Measurements from ENCODE around the gene KAZN. TPM values are rescaled to one million over a fixed set of nuclear protein-coding genes. Genes with fewer than 3 reads are reported as not detected.

KAZN gene
- total RNA-seq, 1 experiment from 2014 or later = 7.7 TPM

DNA sequence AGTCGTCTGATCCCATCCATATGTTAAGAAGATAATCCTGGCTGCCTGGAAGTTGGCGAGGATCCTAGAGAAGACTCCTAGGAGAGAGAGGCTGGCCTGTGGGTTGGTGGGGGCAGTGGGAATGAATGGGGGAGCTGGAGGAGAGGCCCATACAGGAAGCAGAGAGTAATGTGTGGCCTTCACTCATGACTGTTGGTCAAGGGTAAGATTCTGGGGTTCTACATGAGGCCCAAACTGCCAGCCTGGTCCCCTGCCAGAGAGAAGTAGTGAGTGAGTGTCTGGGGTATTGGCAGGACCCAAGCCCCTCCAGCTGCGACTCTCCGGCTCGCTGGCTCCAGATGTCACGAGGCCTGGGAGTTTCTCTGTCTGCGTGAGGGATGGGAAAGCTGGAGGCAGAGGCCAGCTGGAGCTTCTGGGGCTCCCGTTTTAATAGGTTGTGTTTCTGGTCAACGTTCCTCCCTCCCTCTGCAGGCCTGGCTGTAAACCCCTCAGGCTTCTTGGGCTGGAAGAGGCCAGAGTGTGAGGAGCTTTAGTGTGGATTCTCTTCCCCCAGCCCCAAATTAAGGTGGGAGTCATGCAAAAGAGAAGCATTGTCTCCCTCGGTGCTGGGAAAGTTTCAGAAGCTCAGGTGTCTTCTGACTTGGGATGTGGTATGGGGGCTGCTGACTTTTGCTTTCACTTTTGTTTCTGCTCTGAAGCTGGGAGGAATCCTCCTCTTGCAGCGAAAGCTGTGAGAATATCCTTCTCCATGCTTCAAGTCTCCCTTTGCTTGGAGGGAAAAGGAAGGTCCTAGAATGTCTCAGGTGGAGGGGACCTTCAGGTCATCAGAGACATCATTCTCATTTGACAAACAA lies 557.6 kb downstream of the KAZN start:
- DNase-seq (ENCODE audit: low read depth) = no peak

DNA sequence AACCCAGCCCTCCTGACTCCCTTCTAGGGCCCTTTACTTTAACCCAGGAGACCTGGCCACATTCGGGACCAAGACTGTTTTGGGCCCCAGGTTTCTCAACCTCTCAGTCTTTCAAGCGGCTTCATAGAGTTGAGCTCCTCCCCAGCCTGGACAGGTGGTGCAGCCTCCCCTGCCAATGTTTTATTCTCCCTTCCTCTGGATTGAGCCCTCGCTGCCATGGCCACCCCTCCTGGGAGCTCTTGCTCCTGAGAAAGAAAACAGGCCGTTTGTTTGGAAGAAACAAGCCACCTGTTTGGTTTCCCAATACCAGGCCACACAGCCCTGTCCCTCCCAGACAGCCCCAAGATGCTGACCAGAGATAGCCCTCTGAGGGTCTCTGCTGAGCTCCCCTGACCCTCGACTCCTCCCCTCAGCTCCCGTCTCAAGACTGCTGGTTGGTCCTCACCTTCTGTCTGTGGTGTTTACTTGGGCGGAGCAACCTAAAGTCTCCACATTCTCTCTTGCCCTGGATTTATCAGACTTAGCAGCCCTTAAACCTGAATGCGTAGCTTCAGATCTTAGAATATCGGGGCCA lies 558.4 kb downstream of the KAZN start:
- DNase-seq (ENCODE audit: low read depth) = no peak

DNA sequence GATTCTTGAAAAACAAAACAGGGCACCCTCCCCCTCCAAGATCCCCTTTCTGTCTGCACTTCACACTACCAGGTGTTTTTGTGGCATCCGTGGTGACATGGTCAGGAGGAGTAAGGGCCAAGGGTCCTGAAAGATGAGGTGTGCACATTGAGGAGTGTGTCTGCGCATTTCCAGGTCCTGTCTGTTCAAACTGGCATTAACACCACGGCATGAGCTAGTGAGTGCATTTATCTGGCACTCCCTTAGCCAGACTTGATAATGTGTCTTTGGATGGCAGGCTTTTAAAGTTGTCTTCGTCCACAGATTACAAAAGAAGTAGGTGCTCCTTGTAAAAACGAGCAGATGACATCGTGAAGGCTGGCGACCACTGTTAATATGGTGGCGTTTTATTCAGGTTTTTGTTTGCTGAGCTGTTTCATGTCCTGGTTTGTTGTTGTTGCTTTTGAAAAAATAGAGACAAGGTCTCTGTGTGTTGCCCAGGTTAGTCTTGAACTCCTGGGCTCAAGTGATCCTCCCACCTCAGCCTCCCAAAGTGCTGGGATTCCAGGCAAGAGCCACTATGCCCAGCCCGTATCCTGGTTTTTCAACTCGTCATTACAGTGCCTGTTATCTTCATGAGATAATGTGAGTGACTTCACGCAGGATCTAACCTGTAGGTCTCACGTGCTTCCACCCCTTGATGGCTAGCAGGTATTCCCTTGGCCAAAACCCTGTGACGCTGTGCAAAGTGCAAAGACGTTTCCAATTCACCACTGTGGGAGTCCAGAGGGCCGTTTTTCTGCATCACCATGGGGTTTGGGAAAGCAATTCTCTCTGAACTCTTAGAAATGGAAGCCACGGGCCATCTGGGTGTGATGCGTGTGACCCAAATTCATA lies 559.3 kb downstream of the KAZN start:
- DNase-seq (ENCODE audit: low read depth) = no peak

DNA sequence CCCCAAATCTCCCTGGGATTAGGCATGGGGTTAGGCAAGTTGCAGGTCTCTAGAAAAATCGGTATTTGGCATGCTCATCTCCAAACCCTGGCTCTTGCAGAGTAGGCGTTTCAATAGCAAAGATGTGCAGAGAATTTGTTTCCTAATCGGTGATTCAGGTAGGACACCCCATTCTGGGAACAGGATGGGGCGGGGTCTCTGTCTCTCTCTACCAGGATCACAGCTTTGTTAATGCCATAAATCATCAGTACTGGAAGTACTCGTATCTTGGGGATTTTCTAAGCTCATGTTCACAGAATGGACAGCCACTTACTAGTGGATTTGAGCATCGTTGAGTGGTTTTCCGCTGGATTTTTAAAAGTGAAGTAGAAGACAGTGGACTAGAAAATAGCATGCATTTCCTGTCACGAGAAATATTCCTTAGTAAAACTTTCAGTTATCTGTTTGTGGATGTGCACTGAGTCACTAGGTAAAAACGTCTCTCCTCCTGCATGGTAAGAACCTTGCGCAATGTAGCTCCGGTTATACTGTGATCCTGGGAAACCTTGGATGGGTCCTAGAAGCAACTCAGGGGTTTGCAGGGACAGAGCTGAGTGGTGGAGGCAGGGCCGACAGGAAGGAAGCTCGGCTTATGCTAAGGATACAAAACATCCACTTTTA lies 560.2 kb downstream of the KAZN start:
- peak; percentile 43 for DNase-seq (ENCODE audit: low read depth)

DNA sequence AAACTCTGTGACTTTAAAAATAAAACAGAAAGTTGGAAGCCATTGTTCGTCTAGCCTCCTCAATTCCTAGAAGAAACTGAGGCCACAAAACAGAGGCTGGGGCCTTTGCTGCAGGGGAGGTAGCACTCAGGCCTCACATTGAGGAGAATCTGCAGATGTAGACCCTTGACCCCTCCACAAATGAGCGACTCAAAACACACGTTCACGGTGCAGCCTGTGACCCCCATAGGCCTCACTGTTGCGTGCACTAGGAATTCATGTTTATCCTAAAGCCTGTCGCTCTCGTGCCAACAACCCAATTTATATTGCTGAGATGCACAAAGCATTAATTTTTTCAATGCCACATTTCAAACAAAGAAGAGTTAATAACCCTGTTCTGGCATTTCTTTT lies 560.7 kb downstream of the KAZN start:
- DNase-seq (ENCODE audit: low read depth) = no peak

- no peak for DNase-seq (ENCODE audit: low read depth)
Observed at GRCh38 chr1:15160626-15161025, 562.1 kb downstream of the KAZN start.

DNA sequence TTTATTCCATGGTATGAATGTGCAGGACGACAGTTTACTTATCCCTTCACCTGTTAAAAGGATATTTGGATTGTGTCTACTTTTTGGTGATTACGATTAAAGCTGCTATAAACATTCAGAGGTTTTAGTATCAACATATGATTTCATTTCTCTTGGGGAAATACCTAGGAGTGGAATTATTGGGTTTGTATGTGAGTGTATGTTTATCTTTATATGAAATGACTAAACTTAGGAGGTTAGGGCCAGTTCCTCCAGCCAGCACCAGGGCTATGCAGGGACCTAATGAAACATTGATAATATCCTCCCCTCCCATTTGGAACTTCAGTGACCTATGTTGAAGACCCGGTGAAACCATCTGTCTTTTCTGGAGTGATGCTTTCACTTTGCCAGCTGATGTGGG lies 568.9 kb downstream of the KAZN start:
- no peak for DNase-seq (ENCODE audit: low read depth)
